Heart right ventricle (tissue), 16 donors: Measurements from ENCODE around the gene PCNA. TPM values are rescaled to one million over a fixed set of nuclear protein-coding genes. Genes with fewer than 3 reads are reported as not detected.

Source experiments
- ATAC-seq, 8 donors: fragments of 200-7000 bp; cut with Tn5 transposase; one replicate each; pipeline ENCODE4 v1.9.1; 2020; ENCODE audit warnings: mild to moderate bottlenecking in 8 of 8, moderate library complexity in 8 of 8, moderate number of reproducible peaks in 1 of 8
- DNase-seq, 2 donors: peaks; one replicate each; pipeline ENCODE4 v3.0.0-alpha.2; 2020
- H3K27ac ChIP-seq, 10 donors: fragments of 200-600 bp; sonication (generic) in 2 of 10; one replicate each; pipeline versions ENCODE4 v1.5.0 to v1.8.0; 2020 to 2022; ENCODE audit warnings: mild to moderate bottlenecking in 3 of 10
- H3K27me3 ChIP-seq, 7 donors: fragments of 200-600 bp; one replicate each; pipeline ENCODE4 v1.8.0; 2021 to 2022; ENCODE audit warnings: mild to moderate bottlenecking in 2 of 7
- H3K36me3 ChIP-seq, 9 donors: fragments of 200-600 bp; sonication (generic) in 1 of 9; one replicate each; pipeline versions ENCODE4 v1.5.0 to v1.8.0; 2020 to 2022; ENCODE audit warnings: mild to moderate bottlenecking in 2 of 9
- H3K4me1 ChIP-seq, 9 donors: fragments of 200-600 bp; sonication (generic) in 1 of 9; one replicate each; pipeline versions ENCODE4 v1.5.0 to v1.8.0; 2020 to 2022; ENCODE audit warnings: mild to moderate bottlenecking in 4 of 9
- H3K4me3 ChIP-seq, 10 donors: fragments of 200-600 bp; sonication (generic) in 2 of 10; one replicate each; pipeline versions ENCODE4 v1.5.0 to v1.8.0; 2020 to 2022; ENCODE audit warnings: mild to moderate bottlenecking in 7 of 10, moderate library complexity in 2 of 10
- H3K9me3 ChIP-seq, 11 donors: fragments of 200-600 bp in 10 of 11; sonication (generic) in 2 of 11; one replicate each; pipeline versions ENCODE4 v1.5.0 to v1.8.0; 2013 to 2022; ENCODE audit warnings: mild to moderate bottlenecking in 2 of 11, control low read depth in 1 of 11, moderate library complexity in 1 of 11
- WGBS, 2 donors: extraction: QIAGEN DNeasy Blood & Tissue Kit; methylation state at CpG; one replicate each; pipeline ENCODE4 v1.1.7; 2013; ENCODE audit warnings: inconsistent platforms in 1 of 2; 5-methylcytosine and 5-hydroxymethylcytosine counted together
- intact Hi-C, 10 donors: fragments of 100-400 bp; cut with DNase I; formaldehyde crosslinking; loops; one replicate each; pipeline versions ENCODE4 v1.11.1 to v1.14.2; 2022
- polyA plus RNA-seq, 2 donors: library from polyadenylated mRNA; stranded (reverse); fragments of 200-250 nt; gene quantifications; one replicate each; pipeline ENCODE4 v1.2.3, GENCODE V29; 2013
- total RNA-seq, 10 donors: library from RNA; stranded (reverse); fragmentation: NEBNext Ultra II Directional in 3 of 10; extraction: Animal tissue kit (Norgen Biotek cat#: 25700) in 3 of 10; gene quantifications; one replicate each; pipeline versions ENCODE4 v1.2.1 to v1.2.4, GENCODE V29; 2021 to 2023
- TF ChIP-seq, protein P1 (sequence below), 9 donors: fragments of 200-600 bp; sonication (generic) in 2 of 9; IDR thresholded peaks; one replicate each; pipeline versions ENCODE4 v1.5.0 to v1.8.0; 2021 to 2022; ENCODE audit warnings: antibody characterized with exemption in 9 of 9, mild to moderate bottlenecking in 5 of 9, moderate library complexity in 1 of 9
- donor health status: Arrhythmogenic right ventricular cardiomyopathy.
- donor health status: ischemic (EF 13 %, LVEDD 7.1; RV severe dilation, severe dysfunction).
- donor health status: healthy with polysubstance abuse.
- donor health status: DM: no; HTN: yes; CAD: no.
- donor health status: DM: no; HTN: no; CAD: no.
- donor health status: ischemic (EF 25% LVEDD 6.9; RV normal size, moderate dysfunction).
- donor health status: ischemic (EF 25% LVEDD 5.7; RV mildly dilated, moderate dysfunction).
- donor health status: healthy.
- donor health status: DM: yes; HTN: yes; CAD: no.
- donor health status: Ischemic cardiomyopathy.
- donor health status: ischemic (EF 35%, LVEDD 5.7; RV mildly dilated, moderate dysfunction).
- donor health status: nonischemic (EF 11% LVEDD 7.7; RV severe dilation, severe dysfunction).
- donor health status: DM: yes; HTN: yes; CAD: no.
- donor health status: PGD.
- donor health status: ischemic (EF 29% LVEDD 5.4; RV normal size, mild dysfunction).
- donor health status: nonischemic (EF 23%, LVEDD 6.1; RV moderate dilation, normal function).

The PCNA gene
- total and polyA plus RNA-seq, 12 donors, result 11.6 to 39.1 (median 21.4) TPM

DNA sequence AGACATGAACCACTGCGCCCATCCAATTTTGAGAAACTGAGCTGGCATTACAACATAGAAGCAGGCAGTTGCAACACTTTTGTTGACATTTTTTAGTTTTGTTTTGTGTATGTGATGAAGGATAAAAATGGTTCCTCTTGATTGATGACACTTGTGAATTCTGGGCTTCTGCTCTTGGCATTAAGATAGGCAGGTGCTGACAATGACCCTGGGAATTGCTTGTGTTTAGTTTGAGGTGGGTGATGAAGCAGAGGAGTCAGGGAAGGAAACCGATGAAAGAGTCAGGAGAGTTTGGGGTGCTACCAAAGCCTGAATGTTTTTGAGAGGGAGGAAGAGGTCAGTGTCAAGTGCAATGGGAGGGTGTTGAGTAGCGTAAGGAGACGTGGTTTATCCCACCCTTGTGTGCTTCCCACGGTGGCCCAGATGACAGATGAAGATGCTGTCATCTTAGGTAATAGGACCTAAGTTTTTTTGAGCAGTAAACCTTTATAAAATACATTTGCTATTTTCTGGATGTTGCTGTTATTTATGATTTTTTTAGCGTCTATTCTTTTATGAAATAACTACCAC, 26.4 kb upstream of the PCNA start:
- H3K9me3 ChIP-seq, result no peaks in the 10 kb centered on the region
- no peak for DNase-seq
- peak overlapping the region in 2 of 10 donors; percentile 55 to 77 for H3K27ac ChIP-seq
- TF ChIP-seq, protein P1, sequence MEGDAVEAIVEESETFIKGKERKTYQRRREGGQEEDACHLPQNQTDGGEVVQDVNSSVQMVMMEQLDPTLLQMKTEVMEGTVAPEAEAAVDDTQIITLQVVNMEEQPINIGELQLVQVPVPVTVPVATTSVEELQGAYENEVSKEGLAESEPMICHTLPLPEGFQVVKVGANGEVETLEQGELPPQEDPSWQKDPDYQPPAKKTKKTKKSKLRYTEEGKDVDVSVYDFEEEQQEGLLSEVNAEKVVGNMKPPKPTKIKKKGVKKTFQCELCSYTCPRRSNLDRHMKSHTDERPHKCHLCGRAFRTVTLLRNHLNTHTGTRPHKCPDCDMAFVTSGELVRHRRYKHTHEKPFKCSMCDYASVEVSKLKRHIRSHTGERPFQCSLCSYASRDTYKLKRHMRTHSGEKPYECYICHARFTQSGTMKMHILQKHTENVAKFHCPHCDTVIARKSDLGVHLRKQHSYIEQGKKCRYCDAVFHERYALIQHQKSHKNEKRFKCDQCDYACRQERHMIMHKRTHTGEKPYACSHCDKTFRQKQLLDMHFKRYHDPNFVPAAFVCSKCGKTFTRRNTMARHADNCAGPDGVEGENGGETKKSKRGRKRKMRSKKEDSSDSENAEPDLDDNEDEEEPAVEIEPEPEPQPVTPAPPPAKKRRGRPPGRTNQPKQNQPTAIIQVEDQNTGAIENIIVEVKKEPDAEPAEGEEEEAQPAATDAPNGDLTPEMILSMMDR (IDR thresholded peaks at IDR 0.05), result no peak
- ATAC-seq, result no peak
- WGBS, 2 donors, result 75 to 88% methylated on average over 6 of the region's 6 CpGs
- H3K4me1 ChIP-seq, result peaks cover 22 to 100% (median 98%) of the 10 kb centered on the region in 9 donors
- no peak overlapping the region for H3K4me3 ChIP-seq
- H3K27me3 ChIP-seq, result no peaks in the 10 kb centered on the region
- H3K36me3 ChIP-seq, result peaks cover 0 to 3% (median 0%) of the 10 kb centered on the region in 9 donors
- intact Hi-C loops, result no loop called here

DNA sequence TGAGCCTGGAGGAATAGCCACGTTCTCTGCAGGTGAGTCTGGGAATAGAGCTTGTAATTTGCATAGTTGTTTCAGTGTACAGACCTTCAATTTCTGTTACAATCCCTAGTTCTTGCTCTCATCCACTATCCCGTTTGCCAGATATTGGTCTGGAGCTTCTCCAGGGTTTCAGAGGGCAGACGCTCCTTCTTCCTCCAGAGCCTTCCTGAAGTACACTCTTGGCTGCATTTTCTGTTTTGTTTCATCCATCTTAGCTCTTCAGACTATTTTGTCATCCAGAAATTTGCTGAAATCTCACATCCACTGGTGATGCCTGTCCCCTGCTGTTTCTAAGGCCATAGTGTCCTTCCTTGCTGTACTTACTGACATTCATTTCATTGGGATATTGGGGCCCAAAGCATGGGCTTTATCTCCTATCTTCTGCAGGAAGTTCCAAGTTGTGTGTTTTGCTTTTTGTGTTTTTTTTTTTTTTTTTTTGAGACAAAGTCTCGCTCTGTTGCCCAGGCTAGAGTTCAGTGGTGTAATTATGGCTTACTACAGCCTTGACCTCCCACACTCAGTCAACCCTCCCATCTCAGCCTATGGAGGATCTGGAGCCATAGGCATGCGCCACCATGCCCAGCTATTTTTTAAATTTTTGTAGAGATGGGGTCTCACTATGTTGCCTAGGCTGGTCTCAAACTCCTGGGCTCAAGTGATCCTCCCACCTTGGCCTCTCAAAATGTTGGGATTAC, 25.8 kb upstream of the PCNA start:
- H3K27ac ChIP-seq, result peak overlapping the region in 2 of 10 donors; percentile 55 to 77
- H3K27me3 ChIP-seq, result no peaks in the 10 kb centered on the region
- H3K4me1 ChIP-seq, result peaks cover 22 to 100% (median 97%) of the 10 kb centered on the region in 9 donors
- H3K36me3 ChIP-seq, result peaks cover 0 to 3% (median 0%) of the 10 kb centered on the region in 9 donors
- intact Hi-C loops, result no loop called here
- TF ChIP-seq, protein P1 (IDR thresholded peaks at IDR 0.05), result no peak
- ATAC-seq (no peak), DNase-seq (no peak)
- 58% methylated on average over 5 of the region's 5 CpGs for WGBS, 2 donors
- no peaks in the 10 kb centered on the region for H3K9me3 ChIP-seq
- no peak overlapping the region for H3K4me3 ChIP-seq

DNA sequence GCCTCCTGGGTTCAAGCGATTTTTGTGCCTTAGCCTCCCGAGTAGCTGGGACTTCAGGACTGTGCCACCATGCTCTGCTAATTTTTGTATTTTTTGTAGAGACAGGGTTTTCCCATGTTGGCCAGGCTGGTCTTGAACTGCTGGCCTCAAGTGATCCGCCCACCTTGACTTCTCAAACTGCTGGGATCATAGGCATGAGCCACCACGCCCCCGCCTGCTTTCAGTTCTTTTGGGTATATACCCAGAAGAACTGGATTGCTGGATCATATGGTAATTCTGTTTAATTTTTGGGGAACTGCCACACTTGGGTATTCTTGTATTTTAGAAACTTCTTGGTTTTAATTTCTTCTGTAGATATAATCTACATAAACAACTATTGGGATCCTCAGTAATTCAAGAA, 24.1 kb upstream of the PCNA start:
- peaks cover 17 to 100% (median 85%) of the 10 kb centered on the region in 9 donors for H3K4me1 ChIP-seq
- H3K27me3 ChIP-seq, result no peaks in the 10 kb centered on the region
- ATAC-seq (peak in 1 of 8 donors; percentile 14), DNase-seq (no peak)
- peak overlapping the region in 3 of 10 donors; percentile 12 to 67 (median 55) for H3K27ac ChIP-seq
- WGBS, 2 donors, result 95 to 96% methylated on average over 5 of the region's 5 CpGs
- no peak overlapping the region for H3K4me3 ChIP-seq
- no peaks in the 10 kb centered on the region for H3K9me3 ChIP-seq
- peaks cover 0 to 4% (median 0%) of the 10 kb centered on the region in 9 donors for H3K36me3 ChIP-seq
- intact Hi-C loops, result no loop called here
- TF ChIP-seq, protein P1 (IDR thresholded peaks at IDR 0.05), result no peak

DNA sequence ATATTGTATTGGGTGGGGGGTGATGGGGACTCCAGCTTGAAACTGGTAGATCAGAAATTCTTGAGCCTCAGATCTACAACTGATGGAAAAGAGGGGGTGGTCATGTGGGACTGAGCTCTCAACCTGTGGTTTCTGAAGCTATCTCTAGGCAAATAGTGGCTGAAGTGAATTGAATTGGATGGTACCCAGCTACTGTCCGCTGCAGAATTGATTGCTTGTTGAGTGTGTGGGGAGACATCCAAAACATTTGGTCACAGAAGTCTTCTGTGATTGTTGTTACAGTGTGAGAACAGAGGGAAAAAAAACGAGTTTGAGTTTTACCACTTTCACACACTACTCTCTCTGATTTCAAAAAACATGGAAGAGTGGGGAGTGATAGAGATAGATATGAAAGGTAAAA, 21.9 kb upstream of the PCNA start:
- TF ChIP-seq, protein P1 (IDR thresholded peaks at IDR 0.05), result no peak
- Histone ChIP-seq H3K36me3 (peaks cover 0 to 11% (median 0%) of the 10 kb centered on the region in 9 donors), H3K4me1 (peaks cover 6 to 86% (median 64%) of the 10 kb centered on the region in 9 donors), H3K27me3 (no peaks in the 10 kb centered on the region), H3K27ac (peak overlapping the region in 1 of 10 donors; percentile 53), H3K4me3 (no peak overlapping the region), H3K9me3 (no peaks in the 10 kb centered on the region)
- DNase-seq, result no peak
- WGBS, 2 donors, result 49 to 55% methylated on average over 2 of the region's 2 CpGs
- intact Hi-C loops, result no loop called here
- ATAC-seq, result peak in 1 of 8 donors; percentile 9
